Measurements from ENCODE around the gene STARD3.
"Not testable (repeated sequence)": the region's sequence is repeated elsewhere in the genome, so short reads cannot be mapped to it uniquely, and the experiment has no call there.

Gene STARD3

DNA sequence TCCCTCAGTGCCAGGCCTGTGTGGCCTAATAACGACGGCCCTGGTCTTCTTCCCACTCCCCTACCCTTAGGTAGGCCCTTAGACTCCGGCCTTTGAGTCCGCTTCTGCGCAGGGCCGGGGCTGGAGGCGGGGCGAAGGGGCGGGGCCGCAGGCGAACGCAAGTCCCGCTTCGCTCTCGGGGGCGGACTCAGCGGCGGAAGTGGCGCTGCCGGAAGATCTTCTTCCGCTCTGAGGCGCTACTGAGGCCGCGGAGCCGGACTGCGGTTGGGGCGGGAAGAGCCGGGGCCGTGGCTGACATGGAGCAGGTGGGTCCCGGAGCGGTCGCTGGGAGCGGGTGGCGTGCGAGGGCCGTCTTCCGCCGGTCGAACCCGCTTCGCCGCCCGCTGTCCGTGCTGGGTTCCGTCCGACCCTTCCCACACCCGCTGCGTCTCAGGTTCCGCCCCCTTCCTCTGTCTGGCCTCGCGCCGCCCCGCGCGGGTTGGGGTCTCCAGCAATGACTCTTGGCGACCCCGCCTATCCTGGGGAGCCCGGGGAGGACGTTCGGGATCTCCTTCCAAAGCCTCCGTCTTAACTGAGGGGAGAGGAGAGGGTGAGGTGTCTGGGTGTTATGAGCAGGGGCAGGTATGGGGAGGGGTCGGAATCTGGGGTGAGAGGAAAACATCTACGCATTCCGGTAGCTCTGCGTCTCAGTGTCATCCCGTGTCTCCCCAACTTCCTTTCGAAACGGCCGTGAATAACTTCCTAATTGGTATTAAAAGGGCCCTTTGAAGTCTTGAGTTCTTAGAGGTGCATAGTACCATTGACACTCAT, at the start of gene STARD3:
TSS of gene STARD3 (plus strand) at position 218 of the 810 bp plus-strand sequence. CDS start 16,388 bp downstream, outside the sequence.
- peak; percentile 77 to 80 for DNase-seq (ENCODE audit: low read depth in 2 of 2)

- DNase-seq (ENCODE audit: low read depth in 2 of 2): not testable (repeated sequence)
These were observed 46.8 kb upstream of the STARD3 start for GRCh38 chr17:39590180-39590579.

DNA sequence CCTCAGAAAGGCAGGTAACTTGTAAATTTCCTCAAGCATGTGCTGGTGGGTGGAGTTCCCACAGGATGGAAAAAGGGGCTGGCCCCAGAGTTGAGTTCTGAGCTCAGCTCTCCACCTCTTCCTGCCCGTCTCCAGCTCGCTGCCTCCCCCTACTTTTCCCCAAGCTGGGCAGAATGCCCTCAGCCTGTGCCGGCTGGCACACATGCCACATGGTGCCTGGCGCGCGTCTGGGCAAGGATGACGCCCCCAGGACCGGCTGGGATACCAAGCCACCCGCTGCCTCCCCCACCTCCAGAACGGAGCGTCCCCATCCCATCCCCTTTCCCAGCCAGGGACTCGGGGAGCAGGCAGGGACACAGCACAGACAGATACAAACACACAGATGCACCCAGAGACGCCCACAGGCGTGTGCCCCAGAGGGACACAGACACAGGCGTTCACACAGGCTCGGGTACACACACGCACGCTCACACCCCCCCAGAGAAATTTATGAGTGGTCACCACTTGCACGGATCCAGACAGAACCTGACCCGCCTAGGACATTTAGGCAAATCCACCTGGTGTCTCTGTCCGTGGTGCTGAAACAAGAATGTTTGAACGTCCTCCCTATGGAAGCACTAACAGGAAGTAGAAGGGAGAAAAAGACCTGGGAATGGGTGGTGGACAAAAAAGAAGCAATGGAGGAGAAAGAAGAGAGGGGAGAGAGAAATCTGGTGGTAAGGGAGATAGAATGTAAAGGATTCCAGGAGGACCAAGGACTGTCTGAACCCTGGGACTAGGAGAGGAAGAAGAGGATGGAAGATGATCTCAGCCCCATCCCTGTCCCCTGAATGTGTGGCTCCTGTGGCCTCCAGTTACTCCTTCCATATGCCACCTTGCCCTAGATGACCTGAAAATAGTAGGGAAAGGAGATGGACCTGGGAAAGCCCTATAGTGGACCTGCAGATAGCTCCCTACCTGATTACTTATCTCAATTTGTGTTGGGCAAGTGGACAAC, 44.7 kb upstream of the STARD3 start:
- no peak for DNase-seq (ENCODE audit: low read depth in 2 of 2)

GRCh38 chr17:39593371-39593770, 43.6 kb upstream of the STARD3 start:
- DNase-seq (ENCODE audit: low read depth in 2 of 2): no peak

DNA sequence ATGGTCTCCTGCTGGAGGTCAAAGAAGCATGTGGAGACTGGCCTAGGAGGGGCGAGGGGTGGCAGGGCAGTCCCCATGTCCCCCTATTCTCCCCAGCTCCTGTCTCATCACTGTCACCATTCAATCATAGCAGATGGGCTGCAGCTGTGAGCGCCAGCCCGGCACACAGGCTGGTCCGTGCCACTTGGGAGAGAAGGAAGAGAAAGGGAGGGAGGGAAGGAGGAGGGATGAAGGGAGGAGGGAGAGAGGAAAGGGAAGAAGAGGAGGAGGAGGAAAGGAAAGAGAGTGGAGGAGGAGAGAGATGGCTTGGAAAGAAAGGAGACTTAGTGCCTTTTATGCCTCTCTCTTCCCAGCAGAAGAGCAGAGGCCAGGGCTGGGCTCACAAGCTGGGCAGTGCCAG, 41.6 kb upstream of the STARD3 start:
- no peak for DNase-seq (ENCODE audit: low read depth in 2 of 2)

DNA sequence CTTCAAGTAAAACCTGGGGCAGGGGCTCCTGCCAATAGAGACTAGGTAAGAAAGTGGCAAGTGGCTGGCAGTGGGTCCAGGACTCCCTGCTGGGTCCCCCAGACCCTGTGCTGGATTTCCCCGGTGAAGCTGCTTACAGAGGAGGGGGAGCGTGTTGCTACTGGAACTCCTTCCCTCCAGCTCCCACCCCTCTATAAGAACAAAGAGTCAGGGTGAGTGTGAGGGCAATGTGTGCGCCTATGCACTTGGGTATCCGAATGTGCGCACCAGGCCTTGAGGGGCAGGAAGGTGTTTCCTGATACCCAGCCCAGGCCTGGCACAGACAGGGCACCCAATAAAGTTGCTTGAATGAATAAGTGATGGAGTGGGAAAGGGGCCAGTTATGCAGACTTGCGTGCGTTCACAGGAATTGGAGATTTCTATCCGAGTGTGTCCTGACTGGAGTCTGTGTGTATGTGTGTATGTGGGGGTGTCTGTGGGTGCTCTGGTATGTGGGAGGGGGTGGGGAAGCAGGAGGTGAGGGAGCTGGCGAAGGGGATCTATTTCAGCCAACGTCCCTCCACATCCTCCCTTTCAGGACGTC, 40.9 kb upstream of the STARD3 start:
- DNase-seq (ENCODE audit: low read depth in 2 of 2): no peak

DNA sequence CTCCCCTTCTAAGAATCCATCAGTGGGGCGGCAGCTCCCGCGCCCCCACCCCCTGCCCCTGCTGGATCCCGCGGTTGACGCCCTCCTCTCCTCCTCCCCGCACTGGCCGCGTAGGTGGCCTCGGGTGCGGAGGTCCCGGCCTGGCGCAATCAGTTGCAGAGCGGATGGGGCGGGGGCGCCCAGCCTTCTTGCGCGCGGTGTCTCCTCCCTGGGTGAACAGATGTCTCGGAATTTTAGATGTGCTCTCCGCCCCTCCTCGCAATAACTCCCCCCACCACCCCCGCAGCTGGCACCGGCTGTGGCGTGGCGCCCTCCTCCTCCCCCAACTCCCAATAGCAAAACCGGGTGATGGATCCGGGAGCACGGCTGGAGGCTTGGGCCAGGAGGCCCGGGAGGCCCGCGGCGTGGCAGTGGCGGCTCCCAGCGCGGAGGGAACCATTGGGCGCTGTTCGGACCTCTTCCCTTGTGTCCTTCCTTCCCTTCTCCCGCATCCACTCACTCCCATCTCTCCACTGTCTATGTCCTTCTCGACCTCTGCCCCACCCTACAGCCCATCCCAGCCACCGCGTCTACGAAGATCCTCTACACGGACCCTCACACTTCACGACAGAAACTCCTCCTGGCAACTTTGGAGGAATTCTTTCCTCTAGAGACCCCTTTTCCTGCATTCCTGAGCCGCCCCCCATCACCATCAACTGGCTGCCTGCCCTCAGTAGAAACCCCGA, 40.2 kb upstream of the STARD3 start:
- no peak for DNase-seq (ENCODE audit: low read depth in 2 of 2)

DNA sequence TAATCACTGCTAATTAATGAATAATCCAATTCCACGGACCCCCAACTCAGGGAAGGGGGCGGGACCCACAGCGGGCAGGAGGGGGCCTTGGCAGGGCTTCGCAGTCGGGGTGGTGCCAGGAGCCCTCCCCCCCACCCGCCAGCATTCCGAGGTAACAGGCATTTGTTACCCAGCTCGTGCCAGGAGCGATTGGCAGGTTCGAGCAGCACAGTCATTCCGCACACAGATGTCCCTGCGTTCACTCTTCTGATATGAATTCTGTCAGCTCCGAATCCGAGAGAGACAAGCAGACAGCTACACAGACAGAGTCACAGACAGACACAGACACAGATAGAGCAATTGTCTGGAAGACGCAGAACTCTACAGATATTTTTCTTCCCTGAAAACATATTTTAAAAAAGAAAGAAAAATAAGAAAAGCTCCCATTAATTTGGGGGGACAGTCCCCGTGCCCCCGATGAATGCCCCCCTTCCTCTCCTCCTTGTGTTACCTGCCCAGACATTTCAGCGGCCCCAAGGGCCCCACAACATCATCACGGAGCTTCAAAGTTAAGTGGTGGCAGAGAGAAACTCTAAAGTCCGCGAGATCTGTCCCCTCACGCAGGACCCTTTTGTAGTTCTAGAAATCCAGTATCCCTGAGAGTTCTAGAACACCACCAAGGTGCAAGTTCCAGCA, 39.4 kb upstream of the STARD3 start:
- DNase-seq (ENCODE audit: low read depth in 2 of 2): no peak

DNA sequence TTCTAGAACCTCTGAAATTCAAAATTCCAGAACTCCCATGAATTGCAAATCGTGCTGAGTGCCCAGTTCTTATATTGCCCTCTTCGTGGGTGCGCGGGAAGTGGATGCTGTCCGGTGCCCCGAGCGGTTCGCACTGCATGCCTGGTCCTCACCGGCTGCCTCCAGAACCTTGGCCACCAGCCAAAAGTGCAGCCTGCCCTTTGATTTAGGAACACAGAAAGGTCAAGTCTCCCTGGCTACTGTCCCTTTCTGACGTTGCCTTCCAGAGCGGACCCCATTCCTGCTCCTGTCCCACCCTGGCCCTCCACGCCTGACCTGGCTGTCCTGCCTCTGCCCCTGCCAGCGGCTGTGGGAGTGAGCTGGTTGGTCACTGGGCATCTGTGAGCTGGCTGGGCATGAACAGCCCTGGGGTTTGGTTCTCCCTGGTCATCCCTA, 38.9 kb upstream of the STARD3 start:
- no peak for DNase-seq (ENCODE audit: low read depth in 2 of 2)

DNA sequence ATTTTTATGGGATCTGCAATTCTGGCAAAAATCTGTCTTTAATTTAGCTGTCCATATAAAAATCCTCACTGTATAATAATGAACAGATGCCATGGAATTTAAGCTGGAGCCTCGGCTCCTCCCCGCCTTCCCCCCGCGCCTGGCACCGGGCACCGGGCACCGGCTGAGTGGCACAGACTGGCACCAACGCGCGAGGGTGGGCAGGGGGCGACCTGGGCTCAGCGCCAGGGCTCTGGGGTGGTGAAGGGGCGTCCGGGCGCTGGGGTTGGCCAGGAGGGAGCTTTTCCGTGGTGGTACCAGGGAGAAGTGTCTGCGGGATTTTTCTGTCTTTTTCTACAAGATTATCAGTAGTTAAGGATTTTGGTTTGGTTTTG, 38.3 kb upstream of the STARD3 start:
- no peak for DNase-seq (ENCODE audit: low read depth in 2 of 2)

GRCh38 chr17:39599004-39599664, 37.8 kb upstream of the STARD3 start:
- DNase-seq (ENCODE audit: low read depth in 2 of 2): no peak

DNA sequence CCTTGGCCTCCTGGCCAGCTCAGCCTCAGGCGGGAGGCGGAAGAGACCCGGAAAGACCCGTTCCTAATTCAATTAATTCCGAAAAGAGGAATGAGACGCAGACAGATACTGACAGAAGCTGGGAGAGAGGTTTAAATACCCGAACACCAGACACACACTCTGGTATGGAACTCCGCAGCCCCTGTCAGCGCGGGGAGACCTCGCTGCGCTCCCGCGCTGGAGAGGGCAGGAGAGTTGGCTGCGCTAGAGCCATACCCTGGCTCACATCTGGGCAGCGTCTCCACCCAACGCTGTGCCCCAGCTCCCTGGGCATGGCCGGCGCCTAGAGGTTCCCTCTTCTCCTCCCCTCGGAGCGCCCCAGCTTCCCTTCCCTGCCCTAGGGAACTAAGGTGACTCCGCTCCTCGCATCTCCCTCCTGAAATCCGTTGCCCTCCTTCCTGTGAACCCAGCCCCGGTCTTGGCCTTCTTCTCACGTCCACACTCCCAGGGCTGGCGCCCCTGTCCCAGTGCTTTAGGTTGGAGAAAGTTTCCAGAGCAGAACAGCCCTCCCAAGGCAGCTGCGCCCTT, 37.2 kb upstream of the STARD3 start:
- no peak for DNase-seq (ENCODE audit: low read depth in 2 of 2)

GRCh38 chr17:39600288-39600996, 36.5 kb upstream of the STARD3 start:
- no peak for DNase-seq (ENCODE audit: low read depth in 2 of 2)

DNA sequence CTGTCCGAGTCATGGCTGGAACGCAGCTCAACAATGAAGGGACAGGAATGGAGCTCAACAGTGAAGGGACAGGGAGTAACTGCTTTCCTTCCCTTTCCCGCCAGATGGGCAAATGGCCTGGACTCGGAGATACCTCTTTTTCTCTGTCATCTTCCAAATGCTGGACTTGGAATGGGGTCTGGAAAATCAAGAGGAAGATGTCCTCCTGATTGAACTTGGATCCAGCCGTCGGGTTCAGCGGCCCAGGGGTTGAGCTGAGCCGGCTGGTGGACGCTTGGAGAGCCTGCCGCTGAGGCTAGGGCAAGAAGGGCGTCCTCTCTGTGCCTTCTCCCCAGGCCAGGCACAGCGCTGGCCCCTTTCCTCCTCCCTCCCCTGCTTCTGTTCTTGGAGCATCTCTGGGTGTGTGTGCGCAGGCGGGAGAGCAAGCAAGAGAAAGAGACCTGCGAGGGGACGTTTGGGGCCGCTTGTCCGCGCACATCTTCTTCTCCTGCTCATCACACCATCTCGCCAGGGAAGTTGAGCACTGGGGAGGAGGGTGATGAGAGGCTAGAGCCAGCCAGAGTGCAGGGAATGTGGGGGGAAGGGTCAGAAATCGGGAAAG, 35.8 kb upstream of the STARD3 start:
- no peak for DNase-seq (ENCODE audit: low read depth in 2 of 2)

DNA sequence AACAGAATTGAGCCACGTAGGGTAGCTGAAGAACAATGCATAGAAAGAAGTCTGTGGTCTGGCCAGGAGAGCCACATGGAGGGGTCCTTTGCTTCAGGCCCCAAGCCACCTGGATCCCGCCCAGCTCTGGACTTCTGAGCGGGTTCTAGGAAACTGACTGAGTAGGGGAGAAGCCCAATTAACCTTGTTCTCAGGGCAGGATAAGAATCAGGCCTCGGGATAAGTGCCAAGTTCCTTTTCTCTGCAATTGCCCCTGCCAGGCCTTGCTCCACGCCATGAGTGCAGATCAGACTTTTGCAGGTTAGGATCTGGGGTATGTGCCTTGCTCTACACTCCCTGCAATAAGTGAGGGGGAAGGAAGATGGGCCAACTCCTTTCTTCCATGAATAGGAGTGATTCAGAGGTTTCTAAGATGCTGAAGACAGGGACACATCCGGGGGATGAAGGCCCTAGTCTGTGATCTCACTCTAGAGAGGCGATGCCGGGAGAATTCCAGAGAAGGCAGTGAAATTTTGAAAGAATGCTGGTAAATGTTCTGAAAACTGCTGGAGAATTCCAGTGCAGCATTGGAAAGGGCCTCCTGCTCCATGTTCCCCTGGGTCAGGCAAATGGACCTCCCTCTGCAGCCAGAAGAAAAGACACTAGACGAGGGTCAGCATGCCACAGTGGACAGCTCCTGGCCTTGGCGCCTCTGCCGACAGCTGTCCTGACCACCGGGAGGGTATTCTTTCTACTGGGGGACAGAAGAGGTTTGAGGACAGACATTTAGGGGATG, 35.0 kb upstream of the STARD3 start:
- DNase-seq (ENCODE audit: low read depth in 2 of 2): no peak

DNA sequence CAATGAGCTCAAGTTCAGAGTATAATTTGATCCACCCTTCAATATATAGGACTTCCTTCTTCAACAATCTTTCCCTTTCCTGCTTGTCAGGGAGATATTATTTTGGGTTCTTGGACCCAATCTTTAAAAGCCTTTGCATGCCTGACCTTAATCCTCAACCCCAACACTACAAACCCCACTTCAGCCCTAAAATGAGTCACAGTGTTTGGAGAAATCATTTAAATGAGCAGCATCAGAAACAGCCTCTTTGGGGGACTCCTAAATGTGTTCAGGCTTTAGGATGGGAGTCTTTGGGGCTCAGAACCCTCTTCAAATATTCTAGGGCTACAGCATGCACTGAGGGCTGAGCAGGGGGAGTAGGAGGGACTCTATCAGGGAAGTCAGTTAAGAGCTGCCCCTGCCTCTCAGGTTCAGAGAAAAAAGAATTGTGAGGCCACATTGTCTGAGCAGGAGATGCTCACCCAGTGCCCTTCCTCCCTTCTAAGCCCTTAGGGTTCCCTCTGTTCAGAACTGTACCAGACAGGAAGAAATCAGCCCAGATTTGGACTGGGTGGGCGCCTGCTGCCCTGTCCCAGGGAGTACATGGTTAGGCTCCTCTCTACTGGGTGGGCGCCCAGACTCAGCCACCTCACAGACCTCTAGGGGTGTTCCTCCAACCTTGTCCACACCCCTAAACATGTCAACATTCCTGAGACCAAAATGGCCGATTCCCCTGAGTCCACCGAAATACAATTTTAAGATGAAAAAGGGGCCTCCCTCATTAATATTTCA, 34.2 kb upstream of the STARD3 start:
- no peak for DNase-seq (ENCODE audit: low read depth in 2 of 2)

GRCh38 chr17:39603304-39604016, 33.5 kb upstream of the STARD3 start:
- DNase-seq (ENCODE audit: low read depth in 2 of 2): no peak

All from activated CD8-positive, alpha-beta memory T cell treated with anti-CD3 and anti-CD28 coated beads for 4 hours (primary cell).